IMR-90 (cell line): ENCODE data around the gene MAT1A. TPM values are rescaled to one million over a fixed set of nuclear protein-coding genes. Genes with fewer than 3 reads are reported as not detected.

Experiments used
- ATAC-seq: fragments of 200-7000 bp; cut with Tn5 transposase; 2 replicates; pipeline ENCODE4 v1.9.1; 2020; ENCODE audit warnings: low read depth, mild to moderate bottlenecking, moderate library complexity
- BruUV-seq: library from RNA; stranded (reverse); fragments of 400-500 nt; replicated peaks from 2 replicates; lab custom pipeline; 2021; lab: Mats Ljungman, UMichigan
- CTCF ChIA-PET: fragments of 300-600 bp; formaldehyde crosslinking; extraction: SDS; loops from one replicate; lab custom pipeline; 2021; ENCODE audit warnings: antibody characterized with exemption; lab: Yijun Ruan, JAX
- POLR2A ChIA-PET: fragments of 300-600 bp; sonication (Branson Sonifier 250); formaldehyde crosslinking; loops from one replicate; lab custom pipeline; 2022; ENCODE audit warnings: antibody characterized with exemption; ENCODE audit not compliant: unreplicated experiment; lab: Charles Lee
- DNase-seq: peaks from one replicate; pipeline ENCODE4 v3.0.0; 2013
- H2AFZ ChIP-seq: replicated peaks from 2 replicates; pipeline ENCODE3; 2013; ENCODE audit warnings: low read length, mild to moderate bottlenecking; ENCODE audit not compliant: poor library complexity
- H2AK5ac ChIP-seq: 2 replicates; pipeline ENCODE4 v1.6.1; 2013; ENCODE audit warnings: low read depth, low read length, inconsistent platforms
- H2AK9ac ChIP-seq: replicated peaks from 2 replicates; pipeline ENCODE3; 2013; ENCODE audit warnings: mild to moderate bottlenecking, low read depth, low read length, moderate library complexity; ENCODE audit not compliant: poor library complexity
- H2BK120ac ChIP-seq: 2 replicates; pipeline ENCODE4 v1.6.1; 2013; ENCODE audit warnings: low read depth, low read length, inconsistent platforms
- H2BK15ac ChIP-seq: 3 replicates; pipeline ENCODE4 v1.6.1; 2013; ENCODE audit warnings: low read depth, low read length, inconsistent platforms
- H2BK20ac ChIP-seq: 2 replicates; pipeline ENCODE4 v1.6.1; 2013; ENCODE audit warnings: low read depth, mild to moderate bottlenecking, inconsistent platforms, low read length, moderate library complexity
- H2BK5ac ChIP-seq: 2 replicates; pipeline ENCODE4 v1.6.1; 2013; ENCODE audit warnings: mild to moderate bottlenecking, low read depth, low read length, inconsistent platforms; ENCODE audit not compliant: poor library complexity, severe bottlenecking
- H3K14ac ChIP-seq: replicated peaks from 2 replicates; pipeline ENCODE4 v1.6.1; 2013; ENCODE audit warnings: low read depth, low read length, inconsistent platforms
- H3K18ac ChIP-seq: 2 replicates; pipeline ENCODE4 v1.6.1; 2013; ENCODE audit warnings: low read depth, low read length, control low read depth
- H3K23ac ChIP-seq: 2 replicates; pipeline ENCODE4 v1.6.1; 2013; ENCODE audit warnings: low read depth, low read length, inconsistent platforms
- H3K27ac ChIP-seq: 2 replicates; pipeline ENCODE4 v1.5.1; 2013; ENCODE audit warnings: mild to moderate bottlenecking, control low read depth, low read length; ENCODE audit not compliant: insufficient read depth
- H3K27me3 ChIP-seq: 2 replicates; pipeline ENCODE4 v1.6.1; 2013; ENCODE audit warnings: low read length; ENCODE audit not compliant: control insufficient read depth, insufficient read depth
- H3K36me3 ChIP-seq: 2 replicates; pipeline ENCODE4 v1.6.1; 2013; ENCODE audit warnings: low read length, mixed read lengths; ENCODE audit not compliant: control insufficient read depth, insufficient read depth
- H3K4ac ChIP-seq: 2 replicates; pipeline ENCODE4 v1.6.1; 2013; ENCODE audit warnings: low read depth, low read length, inconsistent platforms
- H3K4me1 ChIP-seq: 2 replicates; pipeline ENCODE4 v1.6.1; 2013; ENCODE audit warnings: low read length, mixed read lengths; ENCODE audit not compliant: control insufficient read depth, insufficient read depth
- H3K4me2 ChIP-seq: 2 replicates; pipeline ENCODE4 v1.6.1; 2013; ENCODE audit warnings: low read depth, mild to moderate bottlenecking, control low read depth, low read length, moderate library complexity
- H3K4me3 ChIP-seq: 2 replicates; pipeline ENCODE4 v1.5.1; 2013; ENCODE audit warnings: low read depth, mild to moderate bottlenecking, control low read depth, low read length, moderate library complexity; ENCODE audit not compliant: insufficient read depth
- H3K56ac ChIP-seq: 2 replicates; pipeline ENCODE4 v1.6.1; 2013; ENCODE audit warnings: low read length, inconsistent platforms; ENCODE audit not compliant: insufficient read depth; ENCODE audit errors: extremely low read depth
- H3K79me1 ChIP-seq, 2 experiments: 2 replicates each; pipeline ENCODE4 v1.6.1; 2013; ENCODE audit warnings: low read length in 2 of 2, inconsistent platforms in 1 of 2, low read depth in 1 of 2
- H3K9ac ChIP-seq: 2 replicates; pipeline ENCODE4 v1.6.1; 2013; ENCODE audit warnings: low read depth, low read length, control low read depth
- H3K9me1 ChIP-seq: 2 replicates; pipeline ENCODE4 v1.6.1; 2013; ENCODE audit warnings: low read length, inconsistent platforms; ENCODE audit not compliant: insufficient read depth
- H3K9me3 ChIP-seq: 2 replicates; pipeline ENCODE4 v1.6.1; 2013; ENCODE audit warnings: low read length; ENCODE audit not compliant: control insufficient read depth, insufficient read depth
- H4K20me1 ChIP-seq: 2 replicates; pipeline ENCODE4 v1.6.1; 2013; ENCODE audit warnings: low read length, inconsistent platforms; ENCODE audit not compliant: insufficient read depth
- H4K5ac ChIP-seq: 2 replicates; pipeline ENCODE4 v1.6.1; 2013; ENCODE audit warnings: mild to moderate bottlenecking, low read depth, low read length, control low read depth
- H4K8ac ChIP-seq, 2 experiments: 2 replicates each; pipeline ENCODE4 v1.6.1; 2013; ENCODE audit warnings: low read depth in 2 of 2, low read length in 2 of 2, control low read depth in 1 of 2, inconsistent platforms in 1 of 2
- H4K91ac ChIP-seq: 2 replicates; pipeline ENCODE4 v1.6.1; 2013; ENCODE audit warnings: low read depth, low read length, inconsistent platforms; ENCODE audit not compliant: insufficient read depth
- BHLHE40 ChIP-seq: fragments of 150-350 bp; IDR thresholded peaks from 2 replicates; pipeline ENCODE4 v1.6.1; 2016; ENCODE audit warnings: mild to moderate bottlenecking, low read depth, low read length
- CEBPB ChIP-seq: IDR thresholded peaks from 2 replicates; pipeline ENCODE4 v1.6.1; 2012; ENCODE audit warnings: low read depth, low read length, improper control_type of control experiment
- CHD1 ChIP-seq: IDR thresholded peaks from 2 replicates; pipeline ENCODE4 v1.6.1; 2012; ENCODE audit warnings: low read depth, low read length, improper control_type of control experiment
- ELK1 ChIP-seq: fragments of 150-350 bp; IDR thresholded peaks from 2 replicates; pipeline ENCODE4 v1.6.1; 2016; ENCODE audit warnings: low read depth, mild to moderate bottlenecking, low read length, moderate library complexity, borderline replicate concordance
- MAFK ChIP-seq: IDR thresholded peaks from 2 replicates; pipeline ENCODE4 v1.6.1; 2012; ENCODE audit warnings: low read depth, low read length, improper control_type of control experiment
- MAZ ChIP-seq: IDR thresholded peaks from 2 replicates; pipeline ENCODE4 v1.6.1; 2012; ENCODE audit warnings: low read depth, mild to moderate bottlenecking, low read length, improper control_type of control experiment, moderate library complexity, borderline replicate concordance
- NFE2L2 ChIP-seq: fragments of 150-350 bp; IDR thresholded peaks from 2 replicates; pipeline ENCODE4 v1.6.1; 2016; ENCODE audit warnings: low read depth, mild to moderate bottlenecking, low read length
- POLR2A ChIP-seq: IDR thresholded peaks from 2 replicates; pipeline ENCODE4 v1.6.1; 2012; ENCODE audit warnings: mild to moderate bottlenecking, low read depth, low read length
- RAD21 ChIP-seq: IDR thresholded peaks from 2 replicates; pipeline ENCODE4 v1.6.1; 2012; ENCODE audit warnings: low read length, improper control_type of control experiment
- RFX5 ChIP-seq: IDR thresholded peaks from 2 replicates; pipeline ENCODE4 v1.8.0; 2012; ENCODE audit warnings: low read depth, mild to moderate bottlenecking, low read length, moderate library complexity
- USF2 ChIP-seq: fragments of 150-350 bp; IDR thresholded peaks from 2 replicates; pipeline ENCODE4 v1.6.1; 2017; ENCODE audit warnings: mild to moderate bottlenecking, antibody characterized with exemption, low read length, low read depth
- WGBS, 2 experiments: methylation state at CpG; one replicate each; pipeline versions ENCODE4 v1.1.5 to v1.1.7; 2013; ENCODE audit warnings: missing lambda C conversion rate in 2 of 2; ENCODE audit not compliant: insufficient read length in 1 of 2; ENCODE audit errors: extremely low coverage in 2 of 2; 5-methylcytosine and 5-hydroxymethylcytosine counted together
- dilution Hi-C: fragments of 300-500 bp; cut with HindIII; formaldehyde crosslinking; loops from one replicate; pipeline ENCODE4 v1.14.3; 2018; ENCODE audit warnings: low sequenced_read_pairs; ENCODE audit not compliant: unreplicated experiment
- in situ Hi-C: fragments of 300-500 bp; cut with MboI; formaldehyde crosslinking; loops from 3 replicates; pipeline ENCODE4 v1.14.3; 2019; ENCODE audit warnings: low sequenced_read_pairs, inconsistent platforms, mixed read lengths
- intact Hi-C: fragments of 100-400 bp; cut with micrococcal nuclease; formaldehyde crosslinking; loops from 2 replicates; pipeline ENCODE4 v1.10.0; 2022
- polyA plus RNA-seq, 3 experiments: library from polyadenylated mRNA; depleted of rRNA; stranded (reverse); fragments of >200 nt; gene quantifications; 2 replicates each; pipeline ENCODE4 v1.2.3, GENCODE V29; 2012; ENCODE audit warnings: low replicate concordance in 1 of 3
- total RNA-seq: library from RNA; depleted of rRNA; stranded (reverse); fragments of >200 nt; gene quantifications from 2 replicates; pipeline ENCODE4 v1.2.3, GENCODE V29; 2012

MAT1A gene
- total and polyA plus RNA-seq, 2 of the 4 experiments (the other 2 are of a cell fraction), result not detected

- no peak overlapping the region for H3K23ac ChIP-seq
- intact Hi-C loops, result no loop called here
- H3K4me1 ChIP-seq, result no peaks in the 10 kb centered on the region
- H3K56ac ChIP-seq, result no peak overlapping the region
- H3K4me3 ChIP-seq, result no peak overlapping the region
- H3K9ac ChIP-seq, result no peak overlapping the region
- H3K18ac ChIP-seq, result no peak overlapping the region
- no CpG with 5 or more reads among the region's 5 CpGs for WGBS, 2 experiments
- H3K4me2 ChIP-seq, result no peak overlapping the region
- H2AK5ac ChIP-seq, result no peak overlapping the region
- ChIA-PET CTCF (no interaction called here), POLR2A (no interaction called here)
- DNase-seq (no peak), ATAC-seq (no peak)
- H3K27ac ChIP-seq, result no peak overlapping the region
- in situ Hi-C loops, result no loop called here
- no peak overlapping the region for H4K5ac ChIP-seq
- no peak overlapping the region for H2BK120ac ChIP-seq
- no peak overlapping the region for H2BK5ac ChIP-seq
- no peaks in the 10 kb centered on the region for H3K36me3 ChIP-seq
- no peaks in the 10 kb centered on the region for H4K20me1 ChIP-seq
- no peaks in the 10 kb centered on the region for H3K9me1 ChIP-seq
- dilution Hi-C loops, result no loop called here
- H3K14ac ChIP-seq, result no peak overlapping the region
- TF ChIP-seq USF2 (no peak), RFX5 (no peak), BHLHE40 (no peak), MAFK (no peak), ELK1 (no peak), CHD1 (no peak), CEBPB (no peak), RAD21 (no peak), POLR2A (no peak), MAZ (no peak), NFE2L2 (no peak)
- H2BK15ac ChIP-seq, result no peak overlapping the region
- no peak overlapping the region for H3K4ac ChIP-seq
- H2BK20ac ChIP-seq, result no peak overlapping the region
- no peak overlapping the region for H4K8ac ChIP-seq
- no peaks in the 10 kb centered on the region for H3K27me3 ChIP-seq
- no peak overlapping the region for H2AFZ ChIP-seq
- H4K91ac ChIP-seq, result no peak overlapping the region
- H3K9me3 ChIP-seq, result no peaks in the 10 kb centered on the region
- BruUV-seq, result no TSS peak
- H3K79me1 ChIP-seq, result no peaks in the 10 kb centered on the region
- no peak overlapping the region for H2AK9ac ChIP-seq
Observed at GRCh38 chr10:80313523-80313922, 24.1 kb upstream of the MAT1A start.
